ENCODE results near the gene YARS2.

DNA sequence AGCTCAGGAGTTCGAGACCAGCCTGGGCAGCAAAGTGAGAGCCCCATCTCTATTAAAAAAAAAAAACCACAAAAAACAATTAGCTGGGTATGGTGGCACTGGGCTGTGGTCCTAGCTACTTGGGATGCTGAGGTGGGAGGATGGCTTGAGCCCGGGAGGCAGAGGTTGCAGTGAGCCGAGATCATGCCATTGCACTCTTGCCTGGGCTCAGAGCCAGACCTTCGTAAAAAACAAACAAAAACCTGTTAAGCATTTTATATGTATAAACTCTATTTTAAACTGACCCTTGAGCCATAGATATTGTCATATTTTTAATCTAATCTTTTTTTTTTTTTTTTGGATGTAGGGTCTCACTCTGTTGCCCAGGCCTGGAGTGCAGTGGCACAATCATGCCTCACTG lies 40.9 kb downstream of the YARS2 start:
- TF ChIP-seq, protein P1, sequence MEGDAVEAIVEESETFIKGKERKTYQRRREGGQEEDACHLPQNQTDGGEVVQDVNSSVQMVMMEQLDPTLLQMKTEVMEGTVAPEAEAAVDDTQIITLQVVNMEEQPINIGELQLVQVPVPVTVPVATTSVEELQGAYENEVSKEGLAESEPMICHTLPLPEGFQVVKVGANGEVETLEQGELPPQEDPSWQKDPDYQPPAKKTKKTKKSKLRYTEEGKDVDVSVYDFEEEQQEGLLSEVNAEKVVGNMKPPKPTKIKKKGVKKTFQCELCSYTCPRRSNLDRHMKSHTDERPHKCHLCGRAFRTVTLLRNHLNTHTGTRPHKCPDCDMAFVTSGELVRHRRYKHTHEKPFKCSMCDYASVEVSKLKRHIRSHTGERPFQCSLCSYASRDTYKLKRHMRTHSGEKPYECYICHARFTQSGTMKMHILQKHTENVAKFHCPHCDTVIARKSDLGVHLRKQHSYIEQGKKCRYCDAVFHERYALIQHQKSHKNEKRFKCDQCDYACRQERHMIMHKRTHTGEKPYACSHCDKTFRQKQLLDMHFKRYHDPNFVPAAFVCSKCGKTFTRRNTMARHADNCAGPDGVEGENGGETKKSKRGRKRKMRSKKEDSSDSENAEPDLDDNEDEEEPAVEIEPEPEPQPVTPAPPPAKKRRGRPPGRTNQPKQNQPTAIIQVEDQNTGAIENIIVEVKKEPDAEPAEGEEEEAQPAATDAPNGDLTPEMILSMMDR (IDR thresholded peaks at IDR 0.05) = no peak
- no peak for TF ChIP-seq POLR2A (IDR thresholded peaks at IDR 0.05)
